Left ventricle myocardium inferior (tissue), 1 donor: ENCODE measurements around the gene IFIT1B. TPM values are rescaled to one million over a fixed set of nuclear protein-coding genes. Genes with fewer than 3 reads are reported as not detected.
A peak's percentile ranks its signal among the peaks of the same experiment; 100 is the strongest.
"Not testable (repeated sequence)": the region's sequence is repeated elsewhere in the genome, so short reads cannot be mapped to it uniquely, and the experiment has no call there.

Experiments
- DNase-seq: peaks from one replicate; pipeline ENCODE4 v3.0.0-alpha.2; 2020
- H3K27ac ChIP-seq: fragments of 200-600 bp; replicated peaks from 2 replicates; pipeline ENCODE4 v1.8.0; 2021
- H3K27me3 ChIP-seq: fragments of 200-600 bp; 2 replicates; pipeline ENCODE4 v1.8.0; 2021; ENCODE audit warnings: low read depth
- H3K36me3 ChIP-seq: fragments of 200-600 bp; 2 replicates; pipeline ENCODE4 v1.8.0; 2021
- H3K4me1 ChIP-seq: fragments of 200-600 bp; 2 replicates; pipeline ENCODE4 v1.8.0; 2021
- H3K4me3 ChIP-seq: fragments of 200-600 bp; 2 replicates; pipeline ENCODE4 v1.8.0; 2021; ENCODE audit warnings: mild to moderate bottlenecking, moderate library complexity
- H3K9me3 ChIP-seq: fragments of 200-600 bp; replicated peaks from 2 replicates; pipeline ENCODE4 v1.8.0; 2021
- CTCF ChIP-seq: fragments of 200-600 bp; IDR thresholded peaks from 2 replicates; pipeline ENCODE4 v1.8.0; 2021; ENCODE audit warnings: antibody characterized with exemption, mild to moderate bottlenecking, borderline replicate concordance
- intact Hi-C: fragments of 100-400 bp; cut with micrococcal nuclease; formaldehyde crosslinking; loops from one replicate; pipeline ENCODE4 v1.11.0; 2022
- long read RNA-seq: library from polyadenylated mRNA; unstranded; transcript quantifications from one replicate; pipeline ENCODE4 v2.0.0, GENCODE V29; 2021
- total RNA-seq: library from RNA; stranded (reverse); fragmentation: NEBNext Ultra II Directional; extraction: Animal tissue kit (Norgen Biotek cat#: 25700); gene quantifications from one replicate; pipeline ENCODE4 v1.2.1, GENCODE V29; 2021
- donor health status: DM: no; HTN: yes; CAD: no; lungs with severe emphysema.

Gene IFIT1B
- total RNA-seq, result not detected
- long read RNA-seq, result 0 reads

- no peak for TF ChIP-seq CTCF
- Histone ChIP-seq H3K4me3 (no peak within 1 kb of the TSS), H3K9me3 (no peaks in the 10 kb centered on the region), H3K27ac (no peak within 1 kb of the TSS), H3K4me1 (peaks cover 24% of the 10 kb centered on the region), H3K36me3 (no peaks in the 10 kb centered on the region), H3K27me3 (no peaks in the 10 kb centered on the region)
- DNase-seq, result no peak
- intact Hi-C loops, result no loop called here
Observed at GRCh38 chr10:89377705-89378637, at the start of gene IFIT1B. TSS of gene IFIT1B (plus strand) at chr10:89378056. CDS start at chr10:89378136, 80 bp downstream.

GRCh38 chr10:89329151-89329550, 48.7 kb upstream of the IFIT1B start:
- no peaks in the 10 kb centered on the region for H3K27me3 ChIP-seq
- H3K27ac ChIP-seq, result peak overlapping the region; percentile 90
- DNase-seq, result no peak
- H3K4me3 ChIP-seq, result peak overlapping the region; percentile 61
- H3K36me3 ChIP-seq, result no peaks in the 10 kb centered on the region
- intact Hi-C loops, result no loop called here
- H3K9me3 ChIP-seq, result no peaks in the 10 kb centered on the region
- peaks cover 68% of the 10 kb centered on the region for H3K4me1 ChIP-seq
- no peak for TF ChIP-seq CTCF

- H3K4me1 ChIP-seq, result peaks cover 76% of the 10 kb centered on the region
- intact Hi-C loops, DNase-seq, H3K27me3 ChIP-seq, H3K9me3 ChIP-seq, H3K36me3 ChIP-seq, H3K4me3 ChIP-seq: not testable (repeated sequence)
- peak overlapping the region; percentile 90 for H3K27ac ChIP-seq
Observed at GRCh38 chr10:89330014-89330413, 47.8 kb upstream of the IFIT1B start.

GRCh38 chr10:89330537-89331212, 47.2 kb upstream of the IFIT1B start:
- H3K9me3 ChIP-seq, result no peaks in the 10 kb centered on the region
- no peak for DNase-seq
- H3K4me3 ChIP-seq, result no peak overlapping the region
- H3K27ac ChIP-seq, result peak overlapping the region; percentile 90
- no peaks in the 10 kb centered on the region for H3K36me3 ChIP-seq
- peaks cover 82% of the 10 kb centered on the region for H3K4me1 ChIP-seq
- no peaks in the 10 kb centered on the region for H3K27me3 ChIP-seq
- no peak for TF ChIP-seq CTCF
- intact Hi-C loops, result no loop called here

- H3K9me3 ChIP-seq, H3K27me3 ChIP-seq, H3K36me3 ChIP-seq, intact Hi-C loops, DNase-seq: not testable (repeated sequence)
- Histone ChIP-seq H3K27ac (peak overlapping the region; percentile 90), H3K4me1 (peaks cover 91% of the 10 kb centered on the region), H3K4me3 (peak overlapping the region; percentile 64)
Observed at GRCh38 chr10:89331487-89332122, 46.3 kb upstream of the IFIT1B start.

GRCh38 chr10:89332123-89332633, 45.7 kb upstream of the IFIT1B start:
- no peak for DNase-seq
- Histone ChIP-seq H3K9me3 (no peaks in the 10 kb centered on the region), H3K27ac (peak overlapping the region; percentile 90), H3K36me3 (no peaks in the 10 kb centered on the region), H3K4me1 (peaks cover 91% of the 10 kb centered on the region), H3K27me3 (no peaks in the 10 kb centered on the region), H3K4me3 (peak overlapping the region; percentile 64)
- intact Hi-C loops, result no loop called here
- TF ChIP-seq CTCF, result no peak
